Measurements from ENCODE around the gene HSPH1. TPM values are rescaled to one million over a fixed set of nuclear protein-coding genes. Genes with fewer than 3 reads are reported as not detected.

Gene HSPH1
- total RNA-seq, 4 donors from 2014 or later = 33.4 to 48.2 (median 42.1) TPM

GRCh38 chr13:31124204-31124603 is 37.5 kb downstream of the HSPH1 start:
- TF ChIP-seq EP300 (IDR thresholded peaks at IDR 0.05) = no peak
- TF ChIP-seq POLR2AphosphoS5 (IDR thresholded peaks at IDR 0.05) = no peak
- TF ChIP-seq POLR2A (IDR thresholded peaks at IDR 0.05; ENCODE audit: low read depth) = no peak

GRCh38 chr13:31122544-31123260 is 39.0 kb downstream of the HSPH1 start:
- intact Hi-C loops (cut with DNase I) = no loop called here
- H3K9me3 ChIP-seq = no peaks in the 10 kb centered on the region
- peaks cover 0 to 2% (median 0%) of the 10 kb centered on the region in 4 donors for H3K4me1 ChIP-seq
- peaks cover 0 to 21% (median 0%) of the 10 kb centered on the region in 4 donors for H3K27me3 ChIP-seq
- TF ChIP-seq POLR2AphosphoS5 (IDR thresholded peaks at IDR 0.05) = no peak
- no peak for TF ChIP-seq CTCF (IDR thresholded peaks at IDR 0.05)
- TF ChIP-seq POLR2A (IDR thresholded peaks at IDR 0.05; ENCODE audit: low read depth) = no peak
- no peak for TF ChIP-seq EP300 (IDR thresholded peaks at IDR 0.05)
- no peaks in the 10 kb centered on the region for H3K36me3 ChIP-seq
- DNase-seq (ENCODE audit: extremely low spot score) = peak; percentile 77
- 90% methylated on average over 12 of the region's 12 CpGs for WGBS
- no peak overlapping the region for H3K4me3 ChIP-seq
- no peak overlapping the region for H3K27ac ChIP-seq (replicated peaks in 1 of 4)

More at GRCh38 chr13:31124204-31124603, 37.5 kb downstream of the HSPH1 start:
- Histone ChIP-seq H3K27ac (replicated peaks in 1 of 4) (no peak overlapping the region), H3K4me3 (no peak overlapping the region), H3K9me3 (no peaks in the 10 kb centered on the region), H3K27me3 (peaks cover 0 to 19% (median 0%) of the 10 kb centered on the region in 4 donors), H3K36me3 (no peaks in the 10 kb centered on the region), H3K4me1 (peaks cover 0 to 2% (median 0%) of the 10 kb centered on the region in 4 donors)
- intact Hi-C loops (cut with DNase I) = no loop called here
- 57% methylated on average over 7 of the region's 7 CpGs for WGBS
- DNase-seq (ENCODE audit: extremely low spot score) = peak; percentile 77

GRCh38 chr13:31122143-31122542 is 39.6 kb downstream of the HSPH1 start:
- no peak for TF ChIP-seq EP300 (IDR thresholded peaks at IDR 0.05)
- H3K27ac ChIP-seq (replicated peaks in 1 of 4) = no peak overlapping the region
- intact Hi-C loops (cut with DNase I) = no loop called here
- no peak for DNase-seq (ENCODE audit: extremely low spot score)
- no peaks in the 10 kb centered on the region for H3K36me3 ChIP-seq
- no peaks in the 10 kb centered on the region for H3K9me3 ChIP-seq
- H3K27me3 ChIP-seq = peaks cover 0 to 19% (median 0%) of the 10 kb centered on the region in 4 donors
- H3K4me1 ChIP-seq = peaks cover 0 to 2% (median 0%) of the 10 kb centered on the region in 4 donors
- 94% methylated on average over 4 of the region's 4 CpGs for WGBS
- H3K4me3 ChIP-seq = no peak overlapping the region

- H3K4me1 ChIP-seq = peaks cover 0 to 2% (median 0%) of the 10 kb centered on the region in 4 donors
- peaks cover 0 to 19% (median 0%) of the 10 kb centered on the region in 4 donors for H3K27me3 ChIP-seq
- no peaks in the 10 kb centered on the region for H3K36me3 ChIP-seq
- 66% methylated on average over 7 of the region's 7 CpGs for WGBS
- H3K4me3 ChIP-seq = no peak overlapping the region
- no peaks in the 10 kb centered on the region for H3K9me3 ChIP-seq
- DNase-seq (ENCODE audit: extremely low spot score) = peak; percentile 81
- H3K27ac ChIP-seq (replicated peaks in 1 of 4) = no peak overlapping the region
- TF ChIP-seq POLR2A (IDR thresholded peaks at IDR 0.05; ENCODE audit: low read depth) = no peak
- TF ChIP-seq CTCF (IDR thresholded peaks at IDR 0.05) = no peak
- TF ChIP-seq POLR2AphosphoS5 (IDR thresholded peaks at IDR 0.05) = no peak
- TF ChIP-seq EP300 (IDR thresholded peaks at IDR 0.05) = no peak
- intact Hi-C loops (cut with DNase I) = no loop called here
Observed at GRCh38 chr13:31121379-31122140, 40.1 kb downstream of the HSPH1 start.

- intact Hi-C loops (cut with DNase I) = no loop called here
- DNase-seq (ENCODE audit: extremely low spot score) = peak; percentile 88
- 86% methylated on average over 8 of the region's 8 CpGs for WGBS
- Histone ChIP-seq H3K27me3 (peaks cover 0 to 8% (median 0%) of the 10 kb centered on the region in 4 donors), H3K9me3 (no peaks in the 10 kb centered on the region), H3K4me3 (no peak overlapping the region), H3K27ac (replicated peaks in 1 of 4) (no peak overlapping the region), H3K4me1 (peaks cover 0 to 2% (median 0%) of the 10 kb centered on the region in 4 donors), H3K36me3 (no peaks in the 10 kb centered on the region)
- TF ChIP-seq CTCF (IDR thresholded peaks at IDR 0.05) = no peak
- TF ChIP-seq POLR2A (IDR thresholded peaks at IDR 0.05; ENCODE audit: low read depth) = no peak
- TF ChIP-seq EP300 (IDR thresholded peaks at IDR 0.05) = no peak
- TF ChIP-seq POLR2AphosphoS5 (IDR thresholded peaks at IDR 0.05) = no peak
Observed at GRCh38 chr13:31119966-31120700, 41.6 kb downstream of the HSPH1 start.

All from esophagus muscularis mucosa (tissue), 4 donors.